Endothelial cell of umbilical vein (primary cell): ENCODE data around the gene PCSK9.

ENCODE experiments used
- JUN ChIP-seq: IDR thresholded peaks from 2 replicates; pipeline ENCODE4 v1.6.1; 2011; ENCODE audit warnings: borderline replicate concordance, low read depth; ENCODE audit not compliant: insufficient read length, insufficient read depth
- MYC ChIP-seq: IDR thresholded peaks from one replicate; pipeline ENCODE4 v1.6.1; 2011; ENCODE audit warnings: mild to moderate bottlenecking, low read depth, low read length
- POLR2A ChIP-seq: IDR thresholded peaks from 2 replicates; pipeline ENCODE4 v1.6.1; 2012; ENCODE audit warnings: low read depth, mild to moderate bottlenecking, control low read depth, low read length
- TF ChIP-seq, protein P1 (sequence below), 2 donors: IDR thresholded peaks; 1 replicate in 1 of 2; 2 replicates in 1 of 2; pipeline ENCODE4 v1.5.1; 2011; ENCODE audit warnings: low read length in 2 of 2, mild to moderate bottlenecking in 2 of 2, moderate library complexity in 2 of 2, control low read depth in 1 of 2, inconsistent platforms in 1 of 2, low read depth in 1 of 2; ENCODE audit not compliant: insufficient read depth in 1 of 2; ENCODE audit errors: extremely low read depth in 1 of 2

DNA sequence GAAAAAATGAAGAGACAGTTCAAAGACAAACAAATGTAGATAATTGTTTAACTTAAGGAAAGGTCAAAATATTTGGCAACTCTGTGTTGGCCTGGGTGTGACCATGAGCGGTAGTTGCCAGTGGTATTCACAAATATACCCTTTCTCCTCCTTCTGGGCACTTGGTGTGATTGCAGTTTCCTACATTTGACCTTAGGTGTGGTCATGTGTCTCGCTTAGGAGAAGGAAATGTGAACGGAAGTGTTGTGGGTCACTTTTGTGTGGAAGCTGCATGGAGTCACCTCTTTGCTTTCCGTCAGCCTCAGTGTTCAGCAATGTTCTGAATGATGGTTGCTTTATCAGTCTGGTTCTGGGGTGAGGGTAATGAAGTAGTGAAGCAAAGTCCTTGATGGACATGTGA lies 3.4 kb upstream of the PCSK9 start:
- TF ChIP-seq POLR2A (no peak), JUN (no peak), MYC (no peak)
- TF ChIP-seq, protein P1, sequence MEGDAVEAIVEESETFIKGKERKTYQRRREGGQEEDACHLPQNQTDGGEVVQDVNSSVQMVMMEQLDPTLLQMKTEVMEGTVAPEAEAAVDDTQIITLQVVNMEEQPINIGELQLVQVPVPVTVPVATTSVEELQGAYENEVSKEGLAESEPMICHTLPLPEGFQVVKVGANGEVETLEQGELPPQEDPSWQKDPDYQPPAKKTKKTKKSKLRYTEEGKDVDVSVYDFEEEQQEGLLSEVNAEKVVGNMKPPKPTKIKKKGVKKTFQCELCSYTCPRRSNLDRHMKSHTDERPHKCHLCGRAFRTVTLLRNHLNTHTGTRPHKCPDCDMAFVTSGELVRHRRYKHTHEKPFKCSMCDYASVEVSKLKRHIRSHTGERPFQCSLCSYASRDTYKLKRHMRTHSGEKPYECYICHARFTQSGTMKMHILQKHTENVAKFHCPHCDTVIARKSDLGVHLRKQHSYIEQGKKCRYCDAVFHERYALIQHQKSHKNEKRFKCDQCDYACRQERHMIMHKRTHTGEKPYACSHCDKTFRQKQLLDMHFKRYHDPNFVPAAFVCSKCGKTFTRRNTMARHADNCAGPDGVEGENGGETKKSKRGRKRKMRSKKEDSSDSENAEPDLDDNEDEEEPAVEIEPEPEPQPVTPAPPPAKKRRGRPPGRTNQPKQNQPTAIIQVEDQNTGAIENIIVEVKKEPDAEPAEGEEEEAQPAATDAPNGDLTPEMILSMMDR (IDR thresholded peaks at IDR 0.05; ENCODE audit: extremely low read depth in 1 of 2, insufficient read depth in 1 of 2, low read depth in 1 of 2, low read length in 2 of 2) = no peak
